ENCODE data around the gene CBFA2T3. TPM values are rescaled to one million over a fixed set of nuclear protein-coding genes. Genes with fewer than 3 reads are reported as not detected.
A peak's percentile ranks its signal among the peaks of the same experiment; 100 is the strongest.

Gene CBFA2T3
- total and polyA plus RNA-seq, 2 of the 13 experiments (the other 11 are each of a cell fraction or from before 2014, with no cell fraction given) = 0.05 TPM; not detected in 1

GRCh38 chr16:88844419-88845036 is 132.5 kb downstream of the CBFA2T3 start (continued):
- TF ChIP-seq ZBTB40 (IDR thresholded peaks at IDR 0.05) (no peak), ZBTB40 (CRISPR knock-in tag; IDR thresholded peaks at IDR 0.05) (peak; percentile 87), ZNF569 (CRISPR knock-in tag; IDR thresholded peaks at IDR 0.05; ENCODE audit: borderline replicate concordance) (no peak)

- H3K36me3 ChIP-seq (replicated peaks in 1 of 2; ENCODE audit: control insufficient read depth in 1 of 2, insufficient read depth in 2 of 2, low read length in 2 of 2) = no peaks in the 10 kb centered on the region; a peak in 1 of 5 replicates
- in situ Hi-C loops (cut with HindIII; ENCODE audit: extremely low pct_ligation_motif_present, low pct_unique_long_range_greater_than_20kb) (no loop called here), intact Hi-C loops (cut with micrococcal nuclease; ENCODE audit: unreplicated experiment) (no loop called here)
- no peak overlapping the region for H3K4me3 ChIP-seq (replicated peaks in 1 of 3; ENCODE audit: insufficient read depth in 1 of 3, low read depth in 2 of 3, low read length in 3 of 3)
- POLR2A ChIA-PET = no interaction called here
- H3K9me3 ChIP-seq (ENCODE audit: low read length) = no peaks in the 10 kb centered on the region
- no peaks in the 10 kb centered on the region for H3K4me1 ChIP-seq (ENCODE audit: insufficient read depth, low read length)
- H3K9ac ChIP-seq (ENCODE audit: insufficient read depth, low read depth, low read length) = no peak overlapping the region
- 92% methylated on average over 17 of the region's 20 CpGs for WGBS (ENCODE audit: low lambda C conversion rate)
- no peak overlapping the region for H2AFZ ChIP-seq (ENCODE audit: low read length)
- CTCF ChIA-PET (ENCODE audit: low intra/inter-chr PET ratio, low total read pairs) = no interaction called here
- FAIRE-seq (no peak), ATAC-seq (no peak), DNase-seq (ENCODE audit: low spot score) (no peak)
- H3K27me3 ChIP-seq (ENCODE audit: control insufficient read depth in 1 of 2, insufficient read depth in 2 of 2, low read length in 2 of 2) = no peaks in the 10 kb centered on the region
- no peak overlapping the region for H3K27ac ChIP-seq (ENCODE audit: extremely low read length, insufficient read depth, low read length)
- no peaks in the 10 kb centered on the region for H4K20me1 ChIP-seq (ENCODE audit: insufficient read depth, low read length)
- BruUV-seq (replicated peaks) = no TSS peak
- H3K4me2 ChIP-seq (ENCODE audit: low read depth, low read length) = no peak overlapping the region
- H3K79me2 ChIP-seq (ENCODE audit: insufficient read depth, low read length) = no peaks in the 10 kb centered on the region
- TF ChIP-seq HES4 (CRISPR knock-in tag; IDR thresholded peaks at IDR 0.05; ENCODE audit: borderline replicate concordance) = no peak
- no peak for TF ChIP-seq CREB1 (IDR thresholded peaks at IDR 0.05)
- no peak for TF ChIP-seq CREB1 (CRISPR knock-in tag; IDR thresholded peaks at IDR 0.05)
- no peak for TF ChIP-seq TFE3 (CRISPR knock-in tag; IDR thresholded peaks at IDR 0.05)
- TF ChIP-seq MYPOP (CRISPR knock-in tag; IDR thresholded peaks at IDR 0.05) = no peak
- no peak for TF ChIP-seq ZNF790 (CRISPR knock-in tag; IDR thresholded peaks at IDR 0.05; ENCODE audit: borderline replicate concordance)
- no peak for TF ChIP-seq HOXD1 (CRISPR knock-in tag; IDR thresholded peaks at IDR 0.05)
- no peak for TF ChIP-seq JARID2 (CRISPR knock-in tag; IDR thresholded peaks at IDR 0.05; ENCODE audit: insufficient replicate concordance)
- no peak for TF ChIP-seq ZSCAN30 (CRISPR knock-in tag; IDR thresholded peaks at IDR 0.05)
Measured at GRCh38 chr16:88843256-88843655, 133.8 kb downstream of the CBFA2T3 start.

All from HepG2 (cell line).